ENCODE results near the gene TRAF3IP1. TPM values are rescaled to one million over a fixed set of nuclear protein-coding genes. Genes with fewer than 3 reads are reported as not detected.
"Not testable (repeated sequence)": the region's sequence is repeated elsewhere in the genome, so short reads cannot be mapped to it uniquely, and the experiment has no call there.

The TRAF3IP1 gene, protein sequence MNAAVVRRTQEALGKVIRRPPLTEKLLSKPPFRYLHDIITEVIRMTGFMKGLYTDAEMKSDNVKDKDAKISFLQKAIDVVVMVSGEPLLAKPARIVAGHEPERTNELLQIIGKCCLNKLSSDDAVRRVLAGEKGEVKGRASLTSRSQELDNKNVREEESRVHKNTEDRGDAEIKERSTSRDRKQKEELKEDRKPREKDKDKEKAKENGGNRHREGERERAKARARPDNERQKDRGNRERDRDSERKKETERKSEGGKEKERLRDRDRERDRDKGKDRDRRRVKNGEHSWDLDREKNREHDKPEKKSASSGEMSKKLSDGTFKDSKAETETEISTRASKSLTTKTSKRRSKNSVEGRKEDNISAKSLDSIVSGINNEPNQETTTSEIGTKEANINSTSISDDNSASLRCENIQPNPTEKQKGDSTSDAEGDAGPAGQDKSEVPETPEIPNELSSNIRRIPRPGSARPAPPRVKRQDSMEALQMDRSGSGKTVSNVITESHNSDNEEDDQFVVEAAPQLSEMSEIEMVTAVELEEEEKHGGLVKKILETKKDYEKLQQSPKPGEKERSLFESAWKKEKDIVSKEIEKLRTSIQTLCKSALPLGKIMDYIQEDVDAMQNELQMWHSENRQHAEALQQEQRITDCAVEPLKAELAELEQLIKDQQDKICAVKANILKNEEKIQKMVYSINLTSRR
- total RNA-seq, result 10 to 100 TPM in 1 of 2 donors, 1 to 10 TPM in 1; 5.4 to 10.9 TPM

DNA sequence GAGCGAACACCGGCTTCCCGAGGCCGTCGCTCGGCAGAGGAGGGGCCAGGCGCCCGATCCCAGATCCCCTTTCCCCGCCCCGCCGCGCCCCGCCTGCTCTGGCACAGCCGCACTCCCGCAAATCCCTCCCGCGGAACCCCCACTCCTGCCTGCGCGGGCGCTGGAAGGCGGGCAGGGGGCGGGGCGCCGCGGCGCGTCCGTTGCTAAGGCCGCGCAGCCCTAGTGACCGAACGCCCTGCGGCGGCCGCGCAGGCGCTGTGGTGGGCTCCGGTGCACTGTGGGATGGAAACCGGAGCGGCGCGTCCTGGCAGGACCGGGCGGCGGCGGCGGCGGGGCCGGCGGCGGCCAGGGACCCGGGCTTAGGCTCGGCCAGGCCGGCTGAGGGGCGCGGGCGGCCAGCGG, at the start of gene TRAF3IP1:
Gene TRAF3IP1 (plus strand): TSS at position 273 of the 402 bp plus-strand sequence. CDS start 145 bp downstream, outside the sequence.
- WGBS, 2 donors, result 0 to 1% methylated on average over 34 to 48 of the region's 58 CpGs
- peaks cover 18% of the 10 kb centered on the region for H3K4me1 ChIP-seq
- H3K27me3 ChIP-seq, result no peaks in the 10 kb centered on the region
- ATAC-seq (peak; percentile 97), DNase-seq (peak; percentile 97 to 98 (median 98))
- TF ChIP-seq, protein P1, sequence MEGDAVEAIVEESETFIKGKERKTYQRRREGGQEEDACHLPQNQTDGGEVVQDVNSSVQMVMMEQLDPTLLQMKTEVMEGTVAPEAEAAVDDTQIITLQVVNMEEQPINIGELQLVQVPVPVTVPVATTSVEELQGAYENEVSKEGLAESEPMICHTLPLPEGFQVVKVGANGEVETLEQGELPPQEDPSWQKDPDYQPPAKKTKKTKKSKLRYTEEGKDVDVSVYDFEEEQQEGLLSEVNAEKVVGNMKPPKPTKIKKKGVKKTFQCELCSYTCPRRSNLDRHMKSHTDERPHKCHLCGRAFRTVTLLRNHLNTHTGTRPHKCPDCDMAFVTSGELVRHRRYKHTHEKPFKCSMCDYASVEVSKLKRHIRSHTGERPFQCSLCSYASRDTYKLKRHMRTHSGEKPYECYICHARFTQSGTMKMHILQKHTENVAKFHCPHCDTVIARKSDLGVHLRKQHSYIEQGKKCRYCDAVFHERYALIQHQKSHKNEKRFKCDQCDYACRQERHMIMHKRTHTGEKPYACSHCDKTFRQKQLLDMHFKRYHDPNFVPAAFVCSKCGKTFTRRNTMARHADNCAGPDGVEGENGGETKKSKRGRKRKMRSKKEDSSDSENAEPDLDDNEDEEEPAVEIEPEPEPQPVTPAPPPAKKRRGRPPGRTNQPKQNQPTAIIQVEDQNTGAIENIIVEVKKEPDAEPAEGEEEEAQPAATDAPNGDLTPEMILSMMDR (IDR thresholded peaks at IDR 0.05), result peak in 1 of 7 experiments; percentile 23
- TF ChIP-seq POLR2A (IDR thresholded peaks at IDR 0.05), result no peak
- intact Hi-C loops (cut with DNase I), result no loop called here
- peak within 1 kb of the TSS; percentile 52 to 80 (median 76) for H3K27ac ChIP-seq
- H3K4me3 ChIP-seq, result peak within 1 kb of the TSS; percentile 19 to 44
- no peaks in the 10 kb centered on the region for H3K36me3 ChIP-seq (replicated peaks in 1 of 2; ENCODE audit: insufficient read depth in 1 of 2, low read depth in 2 of 2)
- H3K9me3 ChIP-seq, result no peaks in the 10 kb centered on the region

DNA sequence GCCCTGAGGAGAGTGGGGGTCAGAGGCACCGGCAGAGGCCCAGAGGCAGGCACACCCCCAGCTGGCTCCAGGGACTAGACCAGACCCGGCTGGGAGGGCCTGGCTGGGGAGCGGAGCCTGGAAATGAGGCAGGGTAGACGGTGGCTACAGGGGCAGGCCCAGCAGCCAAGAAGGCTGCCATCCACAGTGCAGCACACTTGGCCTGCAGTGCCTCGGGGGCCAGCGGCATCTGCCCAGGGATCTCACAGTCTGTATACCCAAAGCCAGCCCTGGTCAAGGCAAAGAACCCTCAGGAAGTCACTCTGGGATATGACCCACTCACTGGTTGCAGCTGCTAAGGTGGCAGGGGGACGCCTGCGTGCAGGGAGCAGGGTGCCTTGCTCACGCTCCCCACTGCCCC, 49.7 kb upstream of the TRAF3IP1 start:
- WGBS, 2 donors, result 87 to 88% methylated on average over 8 to 9 of the region's 9 CpGs
- intact Hi-C loops (cut with DNase I), result no loop called here
- ATAC-seq (no peak), DNase-seq (no peak)
- TF ChIP-seq, protein P1 (IDR thresholded peaks at IDR 0.05), result no peak
- TF ChIP-seq POLR2A (IDR thresholded peaks at IDR 0.05), result no peak
- Histone ChIP-seq H3K27me3 (no peaks in the 10 kb centered on the region), H3K36me3 (replicated peaks in 1 of 2; ENCODE audit: insufficient read depth in 1 of 2, low read depth in 2 of 2) (peaks cover 5 to 20% of the 10 kb centered on the region in 2 donors), H3K27ac (no peak overlapping the region), H3K4me1 (no peaks in the 10 kb centered on the region), H3K4me3 (no peak overlapping the region), H3K9me3 (no peaks in the 10 kb centered on the region)

DNA sequence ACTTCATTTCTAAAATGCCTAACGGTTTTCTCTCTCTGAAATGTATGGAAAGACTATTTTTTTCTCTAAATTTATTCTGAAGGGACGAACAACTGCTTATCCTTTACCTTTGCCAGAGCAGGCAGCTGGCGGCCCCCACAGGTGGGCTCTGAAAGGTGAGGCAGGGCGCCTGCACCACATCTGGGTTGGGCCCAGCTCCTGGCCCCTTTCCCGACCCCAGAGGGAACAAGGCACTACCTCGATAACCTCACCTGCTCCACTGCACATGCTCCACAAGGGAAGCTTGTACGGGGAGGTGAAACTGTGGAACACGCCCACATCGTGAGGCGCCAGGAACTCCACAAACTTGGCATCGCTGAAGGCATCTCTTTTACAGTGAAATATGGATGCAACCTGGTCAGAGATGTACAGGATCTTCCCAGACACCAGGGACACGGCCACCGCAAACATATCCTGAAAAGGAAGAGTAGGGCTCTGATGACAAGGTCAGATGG, 49.2 kb upstream of the TRAF3IP1 start:
- Histone ChIP-seq H3K27ac (no peak overlapping the region), H3K27me3 (no peaks in the 10 kb centered on the region), H3K4me3 (no peak overlapping the region), H3K9me3 (no peaks in the 10 kb centered on the region), H3K4me1 (no peaks in the 10 kb centered on the region), H3K36me3 (replicated peaks in 1 of 2; ENCODE audit: insufficient read depth in 1 of 2, low read depth in 2 of 2) (peaks cover 5 to 22% of the 10 kb centered on the region in 2 donors)
- TF ChIP-seq, protein P1 (IDR thresholded peaks at IDR 0.05), result no peak
- no peak for TF ChIP-seq POLR2A (IDR thresholded peaks at IDR 0.05)
- ATAC-seq (no peak), DNase-seq (no peak)
- WGBS, 2 donors, result 78 to 82% methylated on average over 8 to 13 of the region's 13 CpGs
- intact Hi-C loops (cut with DNase I), result no loop called here

DNA sequence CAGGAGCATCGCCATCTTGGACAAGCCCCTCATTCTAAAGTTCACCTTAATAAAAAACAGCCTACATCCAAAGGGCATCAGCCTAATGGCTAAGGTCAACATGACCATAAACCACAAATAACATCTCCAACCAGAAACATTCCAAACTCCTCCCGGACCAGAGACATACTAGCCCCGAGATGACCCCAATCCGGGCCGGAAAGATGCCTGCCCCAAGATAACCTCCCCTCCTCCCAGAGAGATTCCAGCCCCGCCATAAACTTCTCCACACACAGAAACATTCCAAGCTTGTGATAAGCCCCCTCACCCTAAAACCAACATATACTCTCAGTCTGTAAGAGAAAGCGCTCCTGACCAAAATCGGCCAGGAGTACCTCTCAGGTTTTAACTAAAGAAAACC, 48.6 kb upstream of the TRAF3IP1 start:
- H3K27me3 ChIP-seq; H3K9me3 ChIP-seq; ATAC-seq; H3K27ac ChIP-seq; DNase-seq; H3K4me1 ChIP-seq; H3K4me3 ChIP-seq; intact Hi-C loops (cut with DNase I): not testable (repeated sequence)
- 80 to 96% methylated on average over 8 of the region's 8 CpGs for WGBS, 2 donors
- peaks cover 10 to 24% of the 10 kb centered on the region in 2 donors for H3K36me3 ChIP-seq (replicated peaks in 1 of 2; ENCODE audit: insufficient read depth in 1 of 2, low read depth in 2 of 2)

DNA sequence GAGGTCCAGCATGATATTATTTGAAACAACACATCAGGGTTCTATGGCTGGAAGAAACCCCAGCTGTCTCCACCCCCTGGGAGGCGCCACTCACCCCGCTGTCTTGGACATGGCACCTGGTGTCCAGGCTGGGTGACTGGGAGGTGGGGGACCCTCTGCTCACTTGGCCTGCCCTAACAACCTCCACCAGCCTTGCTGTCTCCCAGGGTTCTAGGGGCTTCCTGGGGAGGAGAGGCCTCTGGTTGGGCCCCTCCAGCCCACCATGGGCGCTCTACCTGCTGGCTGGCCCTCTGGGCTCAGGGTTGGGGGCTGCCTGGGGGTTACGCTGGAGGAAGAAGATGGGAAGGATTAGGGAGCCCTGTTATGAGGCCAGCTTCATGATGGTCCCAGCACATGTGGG, 48.2 kb upstream of the TRAF3IP1 start:
- Histone ChIP-seq H3K4me1 (no peaks in the 10 kb centered on the region), H3K27me3 (no peaks in the 10 kb centered on the region), H3K4me3 (no peak overlapping the region), H3K36me3 (replicated peaks in 1 of 2; ENCODE audit: insufficient read depth in 1 of 2, low read depth in 2 of 2) (peaks cover 13 to 24% of the 10 kb centered on the region in 2 donors), H3K9me3 (no peaks in the 10 kb centered on the region), H3K27ac (no peak overlapping the region)
- intact Hi-C loops (cut with DNase I), result no loop called here
- WGBS, 2 donors, result 93 to 98% methylated on average over 4 of the region's 4 CpGs
- TF ChIP-seq, protein P1 (IDR thresholded peaks at IDR 0.05), result no peak
- no peak for TF ChIP-seq POLR2A (IDR thresholded peaks at IDR 0.05)
- ATAC-seq (no peak), DNase-seq (no peak)

DNA sequence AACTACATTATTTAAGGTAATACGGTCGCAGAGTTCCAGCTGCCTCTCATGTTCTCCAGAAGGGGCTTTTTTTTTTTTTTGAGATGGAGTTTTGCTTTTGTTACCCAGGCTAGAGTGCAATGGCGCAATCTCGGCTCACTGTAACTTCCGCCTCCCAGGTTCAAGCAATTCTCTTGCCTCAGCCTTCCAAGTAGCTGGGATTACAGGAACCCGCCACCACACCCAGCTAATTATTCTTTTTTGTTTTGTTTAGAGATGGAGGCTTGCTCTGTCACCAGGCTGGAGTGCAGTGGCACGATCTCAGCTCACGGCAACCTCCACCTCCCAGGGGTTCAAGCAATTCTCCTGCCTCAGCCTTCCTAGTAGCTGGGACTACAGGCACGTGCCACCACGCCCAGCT, 46.9 kb upstream of the TRAF3IP1 start:
- 89 to 97% methylated on average over 10 of the region's 10 CpGs for whole genome bisulfite sequencing, 2 donors
- H3K9me3 ChIP-seq; H3K4me1 ChIP-seq; H3K4me3 ChIP-seq; H3K27ac ChIP-seq; DNase-seq; ATAC-seq; H3K27me3 ChIP-seq; intact Hi-C loops (cut with DNase I): not testable (repeated sequence)
- H3K36me3 ChIP-seq (replicated peaks in 1 of 2; ENCODE audit: insufficient read depth in 1 of 2, low read depth in 2 of 2), result peaks cover 13 to 21% of the 10 kb centered on the region in 2 donors

Measured in body of pancreas (tissue), 4 donors.